ENCODE data around the gene KIAA1549. TPM values are rescaled to one million over a fixed set of nuclear protein-coding genes. Genes with fewer than 3 reads are reported as not detected.

The KIAA1549 gene
- total and polyA plus RNA-seq, 2 of the 4 experiments (the other 2 are of a cell fraction), result 1.3 to 3.3 TPM

- Histone ChIP-seq H3K4me3 (ENCODE audit: insufficient read depth, low read depth, low read length) (no peak overlapping the region), H3K9me3 (ENCODE audit: control insufficient read depth, insufficient read depth, low read length) (no peaks in the 10 kb centered on the region), H3K56ac (ENCODE audit: extremely low read depth, insufficient read depth, low read length) (no peak overlapping the region), H4K91ac (ENCODE audit: insufficient read depth, low read depth, low read length) (no peak overlapping the region), H3K4me1 (ENCODE audit: control insufficient read depth, insufficient read depth, low read length) (no peaks in the 10 kb centered on the region), H2AK9ac (replicated peaks; ENCODE audit: low read depth, low read length, poor library complexity) (no peak overlapping the region), H2AK5ac (ENCODE audit: low read depth, low read length) (no peak overlapping the region), H3K18ac (ENCODE audit: low read depth, low read length) (no peak overlapping the region), H3K36me3 (ENCODE audit: control insufficient read depth, insufficient read depth, low read length) (no peaks in the 10 kb centered on the region), H4K8ac (ENCODE audit: low read depth in 2 of 2, low read length in 2 of 2) (no peak overlapping the region), H3K23ac (ENCODE audit: low read depth, low read length) (no peak overlapping the region), H4K20me1 (ENCODE audit: insufficient read depth, low read length) (peaks cover 13% of the 10 kb centered on the region; the same call in 1 of the 2 replicates), H3K4me2 (ENCODE audit: low read depth, low read length) (no peak overlapping the region), H2BK20ac (ENCODE audit: low read depth, low read length) (no peak overlapping the region), H3K27ac (ENCODE audit: insufficient read depth, low read length) (no peak overlapping the region), H3K79me1 (ENCODE audit: low read depth in 1 of 2, low read length in 2 of 2) (peaks cover 15 to 23% of the 10 kb centered on the region in 2 experiments; a peak in 3 of 4 replicates), H2AFZ (replicated peaks; ENCODE audit: low read length, poor library complexity) (no peak overlapping the region), H3K9me1 (ENCODE audit: insufficient read depth, low read length) (0 out of 2 replicates have a peak, but pooled peaks cover 3% of the 10 kb centered on the region), H2BK120ac (ENCODE audit: low read depth, low read length) (no peak overlapping the region), H3K14ac (replicated peaks; ENCODE audit: low read depth, low read length) (no peak overlapping the region), H4K5ac (ENCODE audit: low read depth, low read length) (no peak overlapping the region), H3K9ac (ENCODE audit: low read depth, low read length) (no peak overlapping the region), H3K27me3 (ENCODE audit: control insufficient read depth, insufficient read depth, low read length) (no peaks in the 10 kb centered on the region), H3K4ac (ENCODE audit: low read depth, low read length) (no peak overlapping the region), H2BK15ac (ENCODE audit: low read depth, low read length) (no peak overlapping the region), H2BK5ac (ENCODE audit: low read depth, low read length, poor library complexity, severe bottlenecking) (no peak overlapping the region)
- POLR2A ChIA-PET (ENCODE audit: unreplicated experiment), result interaction anchor here (0.6 kb wide), 1 partner anchor 100 kb away, joined by 3 read pairs; no protein-coding TSS in a partner anchor
- DNase-seq (no peak), ATAC-seq (ENCODE audit: low read depth) (no peak)
- dilution Hi-C loops (cut with HindIII; ENCODE audit: low sequenced_read_pairs, unreplicated experiment), result no loop called here
- CTCF ChIA-PET, result no interaction called here
- in situ Hi-C loops (cut with MboI; ENCODE audit: low sequenced_read_pairs), result no loop called here
- no peak for TF ChIP-seq CEBPB (IDR thresholded peaks at IDR 0.05; ENCODE audit: low read depth, low read length)
- TF ChIP-seq MXI1 (IDR thresholded peaks at IDR 0.05; ENCODE audit: borderline replicate concordance, low read depth, low read length), result no peak
- no peak for TF ChIP-seq NFE2L2 (IDR thresholded peaks at IDR 0.05; ENCODE audit: low read depth, low read length)
- no peak for TF ChIP-seq MAZ (IDR thresholded peaks at IDR 0.05; ENCODE audit: borderline replicate concordance, low read depth, low read length)
- TF ChIP-seq RAD21 (IDR thresholded peaks at IDR 0.05; ENCODE audit: low read length), result no peak
- no peak for TF ChIP-seq BHLHE40 (IDR thresholded peaks at IDR 0.05; ENCODE audit: low read depth, low read length)
- no peak for TF ChIP-seq FOS (IDR thresholded peaks at IDR 0.05; ENCODE audit: low read depth, low read length)
- TF ChIP-seq SMC3 (IDR thresholded peaks at IDR 0.05; ENCODE audit: low read depth, low read length), result no peak
- no peak for TF ChIP-seq USF2 (IDR thresholded peaks at IDR 0.05; ENCODE audit: low read depth, low read length)
- no peak for TF ChIP-seq MAFK (IDR thresholded peaks at IDR 0.05; ENCODE audit: low read depth, low read length)
- no peak for TF ChIP-seq RFX5 (IDR thresholded peaks at IDR 0.05; ENCODE audit: low read depth, low read length)
- no peak for TF ChIP-seq ELK1 (IDR thresholded peaks at IDR 0.05; ENCODE audit: borderline replicate concordance, low read depth, low read length)
- TF ChIP-seq CHD1 (IDR thresholded peaks at IDR 0.05; ENCODE audit: low read depth, low read length), result no peak
- no peak for TF ChIP-seq CTCF (conservative IDR thresholded peaks at IDR 0.05; ENCODE audit: low read depth, low read length)
- no peak for TF ChIP-seq POLR2A (IDR thresholded peaks at IDR 0.05; ENCODE audit: low read depth, low read length)
- TF ChIP-seq RCOR1 (IDR thresholded peaks at IDR 0.05; ENCODE audit: insufficient replicate concordance, low read length), result no peak
- intact Hi-C loops (cut with micrococcal nuclease), result no loop called here
- 52% methylated on average over 3 of the region's 6 CpGs; no CpG with 5 or more reads in 1 of the 2 experiments for WGBS, 2 experiments (ENCODE audit: extremely low coverage in 2 of 2, insufficient read length in 1 of 2)
- no TSS peak for BruUV-seq (replicated peaks)
Measured at GRCh38 chr7:138970952-138971351, 10.2 kb downstream of the KIAA1549 start.
